NCI-H1092 (cell line): ENCODE data around the gene CDC14A.

Source experiments
- DNase-seq: peaks from one replicate; lab custom pipeline; 2025; lab: John Stamatoyannopoulos, UW

CDC14A gene

GRCh38 chr1:100448366-100448765 is 96.1 kb downstream of the CDC14A start:
- peak; percentile 14 for DNase-seq

GRCh38 chr1:100449477-100449876 is 97.2 kb downstream of the CDC14A start:
- DNase-seq = no peak

- DNase-seq = no peak
These were observed 100.3 kb downstream of the CDC14A start for GRCh38 chr1:100452641-100453040.

GRCh38 chr1:100455478-100456072 is 103.3 kb downstream of the CDC14A start:
- no peak for DNase-seq

DNA sequence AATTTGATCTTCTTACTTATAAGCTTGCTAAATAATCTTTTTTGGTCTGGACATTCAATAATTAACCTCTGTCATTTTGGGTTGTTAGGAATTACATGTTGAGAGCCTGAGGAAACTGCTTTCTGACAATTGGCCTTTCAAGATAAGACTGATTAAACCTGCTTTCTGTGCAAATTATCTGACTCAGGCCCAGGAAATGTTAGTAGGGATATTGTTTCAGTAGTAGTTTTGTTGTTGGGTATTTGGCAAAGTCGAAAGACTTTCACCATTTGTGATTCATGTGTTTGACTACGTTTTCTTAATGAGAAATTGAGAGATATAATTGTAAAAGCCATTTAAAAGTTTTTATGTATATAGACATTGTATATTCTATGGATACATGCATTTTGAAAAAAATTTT is 104.6 kb downstream of the CDC14A start:
- DNase-seq = no peak

GRCh38 chr1:100457683-100458082 is 105.4 kb downstream of the CDC14A start:
- DNase-seq = no peak

GRCh38 chr1:100458661-100459357 is 106.5 kb downstream of the CDC14A start:
- DNase-seq = no peak

GRCh38 chr1:100459358-100460114 is 107.2 kb downstream of the CDC14A start:
- peak; percentile 37 for DNase-seq

GRCh38 chr1:100461222-100461621 is 108.9 kb downstream of the CDC14A start:
- DNase-seq = no peak

GRCh38 chr1:100462326-100463025 is 110.2 kb downstream of the CDC14A start:
- no peak for DNase-seq

- peak; percentile 18 for DNase-seq
These were observed 111.6 kb downstream of the CDC14A start for GRCh38 chr1:100463791-100464424.

DNA sequence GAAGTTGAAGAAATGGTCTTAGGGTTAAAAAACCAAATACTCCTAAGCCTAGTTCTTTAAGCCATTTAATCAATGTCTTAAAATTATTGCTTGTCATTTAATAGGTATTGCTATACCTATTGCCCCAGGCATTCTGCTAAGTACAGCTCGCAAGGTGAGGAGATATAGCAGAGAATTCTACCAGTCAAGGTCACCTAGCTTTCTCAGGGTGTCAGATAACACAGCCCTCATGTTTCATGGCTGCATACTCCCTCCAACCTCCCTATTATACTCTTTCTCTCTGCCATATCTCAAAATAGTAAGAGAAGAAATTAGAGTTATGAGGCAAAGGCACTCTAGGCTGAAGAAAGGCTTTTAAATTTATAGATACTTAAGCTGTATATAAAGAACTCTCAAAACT is 117.3 kb downstream of the CDC14A start:
- DNase-seq = no peak

DNA sequence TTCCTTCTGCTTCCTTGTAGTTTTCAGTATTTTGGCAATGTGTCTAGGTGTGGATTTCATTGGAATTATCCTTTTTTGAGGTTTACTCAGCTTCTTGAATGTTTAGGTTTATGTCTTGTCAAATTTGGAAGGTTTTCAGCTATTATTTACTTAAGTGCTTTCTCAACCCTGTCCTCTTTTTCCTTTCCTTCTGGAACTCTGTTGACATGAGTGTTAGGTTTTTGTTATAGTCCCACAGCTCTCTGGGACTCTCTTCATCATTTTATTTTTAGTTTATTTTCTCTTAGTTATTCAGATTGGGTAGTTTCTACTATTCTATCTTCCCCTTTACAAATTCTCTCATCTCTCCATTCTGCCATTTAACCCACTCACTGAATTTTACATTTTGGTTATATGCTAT is 122.5 kb downstream of the CDC14A start:
- no peak for DNase-seq

GRCh38 chr1:100476735-100477290 is 124.5 kb downstream of the CDC14A start:
- no peak for DNase-seq

GRCh38 chr1:100478816-100479215 is 126.5 kb downstream of the CDC14A start:
- no peak for DNase-seq

- DNase-seq = no peak
These were observed 127.5 kb downstream of the CDC14A start for GRCh38 chr1:100479620-100480338.

GRCh38 chr1:100481303-100481702 is 129.0 kb downstream of the CDC14A start:
- DNase-seq = no peak

GRCh38 chr1:100482167-100482566 is 129.9 kb downstream of the CDC14A start:
- DNase-seq = no peak

- DNase-seq = no peak
These were observed 130.4 kb downstream of the CDC14A start for GRCh38 chr1:100482748-100483147.

- no peak for DNase-seq
These were observed 130.9 kb downstream of the CDC14A start for GRCh38 chr1:100483230-100483629.

- DNase-seq = no peak
These were observed 133.6 kb downstream of the CDC14A start for GRCh38 chr1:100485855-100486258.
